HG02973 (cell line): ENCODE measurements around the gene OXGR1.
A peak's percentile ranks its signal among the peaks of the same experiment; 100 is the strongest.
"Not testable (repeated sequence)": the region's sequence is repeated elsewhere in the genome, so short reads cannot be mapped to it uniquely, and the experiment has no call there.

Experiments used
- ATAC-seq: cut with Tn5 transposase; IDR thresholded peaks from one replicate; pipeline ENCODE4 v1.9.1; 2021; ENCODE audit warnings: moderate library complexity; ENCODE audit not compliant: unreplicated experiment

The OXGR1 gene

GRCh38 chr13:96994017-96994857, at the start of gene OXGR1:
Gene OXGR1, minus strand, starts transcription at chr13:96994476. Its CDS starts 6,717 bp downstream, at chr13:96987759.
- no peak for ATAC-seq

GRCh38 chr13:97043302-97043701, 49.0 kb upstream of the OXGR1 start:
- no peak for ATAC-seq

- ATAC-seq, result no peak
Observed at GRCh38 chr13:97030705-97031452, 36.6 kb upstream of the OXGR1 start.

GRCh38 chr13:97028441-97029299, 34.4 kb upstream of the OXGR1 start:
- no peak for ATAC-seq

- no peak for ATAC-seq
Observed at GRCh38 chr13:97027162-97027554, 32.9 kb upstream of the OXGR1 start.

- ATAC-seq, result no peak
Observed at GRCh38 chr13:97026531-97027161, 32.4 kb upstream of the OXGR1 start.

GRCh38 chr13:97023812-97024211, 29.5 kb upstream of the OXGR1 start:
- not testable (repeated sequence) for ATAC-seq

- ATAC-seq, result no peak
Observed at GRCh38 chr13:97023117-97023516, 28.8 kb upstream of the OXGR1 start.

- ATAC-seq, result no peak
Observed at GRCh38 chr13:97021241-97021640, 27.0 kb upstream of the OXGR1 start.

GRCh38 chr13:97020689-97021240, 26.5 kb upstream of the OXGR1 start:
- ATAC-seq, result no peak

- ATAC-seq, result no peak
Observed at GRCh38 chr13:97020194-97020593, 25.9 kb upstream of the OXGR1 start.

GRCh38 chr13:97019236-97019635, 25.0 kb upstream of the OXGR1 start:
- ATAC-seq, result no peak

GRCh38 chr13:97018029-97018819, 23.9 kb upstream of the OXGR1 start:
- peak; percentile 88 for ATAC-seq

GRCh38 chr13:97017322-97017721, 23.0 kb upstream of the OXGR1 start:
- ATAC-seq, result no peak

- ATAC-seq, result no peak
Observed at GRCh38 chr13:97015661-97016350, 21.5 kb upstream of the OXGR1 start.

- ATAC-seq, result no peak
Observed at GRCh38 chr13:97012251-97013048, 18.2 kb upstream of the OXGR1 start.

GRCh38 chr13:97011446-97012131, 17.3 kb upstream of the OXGR1 start:
- ATAC-seq, result no peak

- ATAC-seq, result no peak
Observed at GRCh38 chr13:97008643-97009042, 14.4 kb upstream of the OXGR1 start.
